ENCODE data around the gene RAB11FIP5.
"Not testable (repeated sequence)": the region's sequence is repeated elsewhere in the genome, so short reads cannot be mapped to it uniquely, and the experiment has no call there.

The RAB11FIP5 gene

DNA sequence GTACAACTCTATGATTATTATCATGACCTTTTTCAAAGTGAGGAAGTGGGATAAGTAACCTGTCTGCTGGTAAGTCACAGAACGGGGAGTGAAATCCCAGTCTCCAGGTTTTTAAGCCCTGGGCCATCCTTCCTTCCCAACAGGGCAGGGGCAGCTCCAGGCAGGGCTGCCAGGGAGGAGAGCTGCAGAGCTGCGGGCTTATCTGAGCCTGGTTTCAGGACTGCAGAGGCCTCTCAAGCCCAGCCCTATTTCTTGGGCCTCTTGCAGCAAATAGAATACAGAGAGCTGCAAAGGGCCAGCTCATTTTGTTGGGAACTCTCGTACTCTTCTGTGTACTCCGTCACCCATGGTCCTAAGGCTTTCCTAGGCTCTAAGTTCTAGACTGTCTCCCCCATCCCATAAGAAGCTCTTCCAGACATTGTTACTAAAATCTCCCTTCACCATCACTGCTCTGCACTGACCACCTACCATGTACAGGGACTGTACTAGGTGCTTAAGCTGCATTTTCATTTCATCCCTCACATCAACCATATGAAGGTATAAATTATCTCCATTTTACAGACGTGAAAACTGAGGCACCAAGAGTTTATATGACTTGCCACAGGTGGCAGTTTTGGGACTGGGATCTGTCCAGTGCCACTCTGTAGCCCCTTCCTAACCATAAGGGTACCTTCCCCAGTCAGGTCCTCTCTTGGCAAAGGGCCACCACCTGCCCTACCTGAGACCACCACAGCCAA is 3.1 kb downstream of the RAB11FIP5 start:
- DNase-seq: no peak

DNA sequence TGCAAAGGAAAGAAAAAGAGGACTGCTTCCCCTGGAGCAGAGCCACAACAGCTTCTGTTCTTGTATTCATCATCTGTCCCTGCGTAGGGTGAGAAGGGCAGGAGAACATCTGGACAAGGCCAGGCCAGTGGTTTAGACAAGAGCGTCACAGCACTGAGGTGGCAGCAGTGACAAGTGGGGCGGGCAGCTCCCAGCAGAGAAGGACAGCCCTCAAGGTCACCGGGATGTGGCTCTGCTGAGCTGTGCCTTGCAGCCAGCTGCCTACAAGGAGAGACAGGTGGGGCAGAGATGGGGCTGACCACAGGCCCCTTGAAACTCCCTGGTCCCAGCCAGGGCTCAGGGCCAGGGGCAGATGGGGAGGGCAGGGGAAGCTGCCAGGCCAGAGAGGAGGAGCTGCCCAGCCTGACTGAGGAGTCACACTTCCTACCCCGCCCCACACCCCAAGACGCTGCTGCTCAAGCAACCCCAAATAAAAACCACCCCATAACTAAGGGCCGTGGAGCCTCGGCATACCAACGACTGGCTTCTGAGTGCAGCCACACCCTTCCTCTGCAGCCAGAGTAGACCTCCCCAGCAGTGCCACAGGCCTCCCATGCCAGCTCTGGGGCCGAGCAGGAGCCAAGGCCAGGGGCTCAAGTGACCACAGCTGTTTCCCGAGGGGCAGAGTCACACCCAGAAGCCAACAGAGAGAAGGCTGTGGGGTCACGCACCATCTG is 5.4 kb downstream of the RAB11FIP5 start:
- peak; percentile 16 for DNase-seq

DNA sequence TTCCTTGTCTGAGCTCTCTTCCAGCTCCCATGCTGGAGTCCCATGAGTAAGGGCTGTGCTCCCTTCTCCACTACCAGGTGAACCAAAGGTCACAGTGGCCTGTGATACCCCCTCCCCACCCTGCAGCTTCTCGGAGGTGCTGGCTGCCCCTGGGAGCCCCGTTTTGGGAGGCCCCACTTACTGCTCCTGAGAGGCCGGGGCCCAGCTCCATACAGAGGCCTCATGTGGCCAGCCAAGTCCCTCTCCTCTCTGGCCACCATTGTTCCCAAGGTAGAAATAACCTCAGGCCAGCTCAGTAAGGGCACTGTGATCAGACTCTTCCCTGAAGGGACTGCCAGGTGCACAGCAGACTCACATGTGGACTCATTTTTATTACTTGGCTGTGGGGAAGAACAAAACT is 6.0 kb downstream of the RAB11FIP5 start:
- no peak for DNase-seq

DNA sequence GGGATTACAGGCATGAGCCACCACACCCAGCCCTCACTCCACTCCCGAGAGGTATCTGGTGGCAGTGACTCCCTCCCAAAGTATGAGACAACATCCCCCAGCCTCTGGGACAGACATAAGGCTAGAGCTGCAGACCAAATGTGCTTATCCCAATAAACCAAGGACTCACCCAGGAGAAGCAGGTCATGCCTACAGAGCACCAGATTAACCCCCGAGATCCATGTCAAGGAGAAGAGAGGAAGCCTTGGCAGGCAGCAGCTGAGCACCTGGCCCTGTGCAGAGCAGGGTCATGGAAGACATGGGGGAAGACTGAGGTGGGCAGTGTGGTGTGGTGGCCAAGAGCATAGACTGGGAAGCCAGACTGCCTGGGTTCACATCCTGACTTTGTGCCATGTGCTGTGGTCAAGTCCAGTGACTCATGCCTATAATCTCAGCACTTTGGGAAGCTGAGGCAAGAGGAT is 7.2 kb downstream of the RAB11FIP5 start:
- DNase-seq: no peak

DNA sequence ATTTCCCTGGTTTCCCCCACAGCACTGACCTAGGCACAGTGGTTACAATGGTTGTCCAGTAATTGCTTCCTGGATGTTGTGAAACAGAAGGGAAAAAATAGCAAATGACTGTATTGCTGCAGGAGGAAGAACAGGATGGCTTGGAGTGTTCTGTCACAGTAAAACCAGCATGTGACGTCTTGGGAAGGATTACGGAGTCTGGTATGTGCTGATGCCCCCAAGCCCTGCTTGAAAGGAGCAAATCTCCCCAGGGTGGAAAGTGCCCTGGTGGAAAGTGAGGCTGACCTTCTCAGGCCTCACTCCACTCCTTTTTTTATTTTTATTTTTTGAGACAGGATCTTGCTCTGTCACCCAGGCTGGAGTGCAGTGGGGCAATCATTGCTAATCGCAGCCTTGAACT is 7.8 kb downstream of the RAB11FIP5 start:
- DNase-seq: no peak

DNA sequence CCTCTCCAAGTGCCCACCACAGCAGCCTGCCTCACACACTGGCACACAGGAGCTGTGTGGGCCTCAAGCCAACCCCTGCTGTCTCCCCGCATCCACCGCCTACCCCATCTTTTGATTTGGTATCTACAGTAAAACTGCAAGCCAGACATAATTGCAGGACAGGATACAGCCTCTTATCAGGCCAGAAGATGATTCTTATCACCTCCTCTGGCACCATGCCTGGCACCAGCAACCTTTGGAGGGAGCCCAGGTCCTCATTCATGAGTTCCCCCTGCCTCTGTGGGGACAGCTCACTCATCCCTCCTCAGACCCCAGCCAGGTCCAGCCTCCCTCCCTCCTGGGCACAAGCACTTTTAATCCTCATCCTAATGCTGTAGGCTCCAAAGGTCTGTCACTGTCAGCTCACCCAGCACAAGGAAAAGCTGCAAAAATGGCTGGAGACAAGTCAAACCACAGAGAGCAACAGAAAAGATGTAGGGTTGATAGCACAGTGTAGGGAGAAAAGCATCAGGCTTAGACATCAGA is 9.7 kb downstream of the RAB11FIP5 start:
- no peak for DNase-seq

DNA sequence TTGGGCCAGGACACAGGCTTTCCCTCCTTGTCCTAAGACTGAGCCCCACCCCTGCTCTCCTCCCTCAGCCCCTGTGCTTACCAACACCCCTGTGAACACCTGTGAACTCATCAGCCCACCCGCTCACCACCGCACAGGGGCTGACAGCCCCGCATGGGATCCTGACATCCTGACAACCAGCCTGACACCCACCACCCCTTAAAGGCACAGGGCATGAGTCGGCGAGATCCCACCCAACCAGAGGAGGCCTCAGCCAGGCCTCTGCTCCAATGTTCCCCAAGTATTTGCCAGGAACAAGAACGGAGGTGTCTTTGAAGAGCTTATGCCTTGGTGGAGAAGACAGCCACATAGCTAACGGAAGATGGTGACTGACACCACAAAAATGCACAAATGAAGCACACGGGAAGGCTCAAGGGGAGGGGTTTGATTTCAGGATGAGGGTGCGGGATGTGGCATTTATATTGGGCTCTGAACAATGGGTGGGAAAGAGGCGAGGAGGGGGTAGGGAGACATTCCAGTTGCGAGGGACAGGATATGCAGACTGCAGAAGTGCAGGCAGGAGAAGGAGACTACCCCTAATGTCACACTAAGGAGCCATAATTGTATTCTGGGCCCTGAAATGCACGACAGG is 11.0 kb downstream of the RAB11FIP5 start:
- no peak for DNase-seq

DNA sequence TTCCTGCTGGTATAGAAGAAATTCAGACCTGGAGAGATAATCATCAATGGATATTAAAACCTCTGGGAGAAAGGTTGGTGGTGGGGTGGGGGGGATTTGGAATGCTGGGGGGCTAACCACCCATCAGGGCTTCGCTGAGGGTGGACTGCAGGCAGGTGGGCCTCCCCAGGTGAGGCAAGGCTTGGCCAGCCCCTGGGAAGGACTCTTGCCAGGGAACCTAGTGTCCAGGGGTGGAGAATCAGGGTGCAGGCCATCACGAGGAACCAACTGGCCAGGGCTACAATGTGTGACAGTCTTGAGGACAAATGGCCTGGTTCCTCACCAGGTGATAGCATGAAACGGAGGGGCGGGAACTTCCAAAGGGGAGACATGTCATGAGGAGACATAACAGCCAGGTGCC is 11.8 kb downstream of the RAB11FIP5 start:
- DNase-seq: no peak

DNA sequence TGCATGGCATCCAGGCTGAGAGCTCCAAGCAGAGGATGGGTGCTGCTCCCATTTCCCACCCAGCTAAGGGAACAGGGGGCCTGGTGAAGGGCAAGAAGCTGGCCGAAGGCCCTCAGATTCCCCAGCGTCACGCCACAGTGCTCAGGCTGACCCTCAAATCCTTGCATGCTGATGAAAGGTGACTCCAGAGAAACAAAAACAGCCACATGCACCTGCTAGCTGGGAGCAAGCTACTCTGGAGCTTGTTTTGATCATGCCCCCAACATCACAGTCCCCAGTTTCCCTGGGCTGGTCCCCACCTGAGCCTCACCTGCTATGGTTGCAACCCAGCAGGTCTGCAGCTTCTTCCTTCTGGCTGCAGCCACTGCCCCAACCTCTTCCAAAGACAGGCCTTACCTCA is 13.3 kb downstream of the RAB11FIP5 start:
- no peak for DNase-seq

DNA sequence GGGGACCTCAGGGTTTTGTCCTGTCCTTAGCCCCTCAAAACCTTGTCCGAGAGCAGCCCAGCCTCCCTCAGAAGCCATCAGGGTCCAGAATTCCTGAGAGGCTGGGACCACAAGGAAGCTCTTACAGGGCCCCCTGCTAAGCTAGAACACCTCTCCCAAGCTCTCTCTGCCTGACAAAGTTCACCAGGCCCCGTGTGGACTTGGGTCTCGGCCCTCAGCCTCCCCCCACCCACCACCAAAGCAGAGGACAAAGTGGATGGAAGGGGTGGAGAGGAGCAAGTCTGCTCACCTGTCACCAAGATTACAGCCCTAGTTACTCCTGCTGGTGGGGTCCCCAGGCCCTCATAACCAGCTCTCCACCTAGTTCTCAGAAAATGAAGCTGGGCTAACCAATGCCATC is 16.8 kb downstream of the RAB11FIP5 start:
- DNase-seq: no peak

DNA sequence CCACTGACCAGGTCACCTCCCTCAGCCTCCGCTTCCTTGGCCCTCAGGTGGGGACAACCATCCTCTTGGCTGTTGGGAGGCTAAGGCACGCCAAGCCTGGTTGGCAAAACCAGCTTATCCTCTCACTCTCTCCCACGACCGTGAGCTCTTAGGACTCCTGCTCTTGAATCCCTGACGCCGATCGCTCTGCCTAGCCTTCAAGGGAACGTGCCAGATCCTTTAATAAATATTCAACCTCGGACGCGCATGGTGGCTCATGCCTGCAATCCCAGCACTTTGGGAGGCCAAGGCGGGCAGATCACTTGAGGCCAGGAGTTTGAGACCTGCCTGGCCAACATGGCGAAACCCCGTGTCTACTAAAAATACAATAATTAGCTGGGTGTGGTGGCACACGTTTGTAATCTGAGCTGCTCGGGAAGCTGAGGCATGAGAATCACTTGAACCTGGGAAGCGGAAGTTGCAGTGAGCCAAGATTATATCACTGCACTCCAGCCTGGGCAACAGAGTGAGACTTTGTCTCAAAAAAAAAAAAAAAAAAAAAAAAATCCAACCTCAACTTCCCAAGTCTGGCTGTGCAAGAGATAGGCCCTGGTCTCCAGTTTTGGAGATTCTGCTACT is 19.0 kb downstream of the RAB11FIP5 start:
- not testable (repeated sequence) for DNase-seq

DNA sequence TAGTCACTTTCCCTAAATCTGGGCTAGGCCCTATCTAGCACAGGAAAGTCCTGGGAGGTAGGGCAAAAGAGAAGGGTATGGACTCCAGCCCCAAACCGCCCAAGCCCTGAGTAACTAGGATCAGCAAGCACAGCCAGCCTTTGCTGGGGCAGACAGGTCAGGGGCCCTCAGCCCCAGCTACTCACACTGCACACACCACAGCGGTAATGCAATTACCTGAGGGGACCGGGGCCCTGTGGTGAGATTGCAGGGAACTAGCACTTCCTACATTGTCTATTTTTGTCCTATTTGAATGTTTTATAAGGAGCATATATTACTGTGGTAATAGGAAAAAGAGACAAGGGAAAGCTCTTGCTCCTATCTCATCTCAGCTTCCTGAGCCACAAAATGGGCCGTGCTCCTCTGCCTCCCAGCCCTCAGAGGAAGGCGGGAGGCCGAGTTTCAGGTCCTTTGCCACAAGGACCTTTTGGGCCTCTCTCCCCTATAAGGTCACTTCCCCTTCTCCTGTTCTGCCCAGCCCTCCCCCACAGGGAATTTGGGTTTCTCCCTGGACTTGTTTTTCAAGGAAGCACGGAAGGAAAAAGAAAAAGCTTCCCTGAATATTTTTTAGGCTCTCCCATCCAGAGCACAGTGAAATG is 20.5 kb downstream of the RAB11FIP5 start:
- DNase-seq: no peak

DNA sequence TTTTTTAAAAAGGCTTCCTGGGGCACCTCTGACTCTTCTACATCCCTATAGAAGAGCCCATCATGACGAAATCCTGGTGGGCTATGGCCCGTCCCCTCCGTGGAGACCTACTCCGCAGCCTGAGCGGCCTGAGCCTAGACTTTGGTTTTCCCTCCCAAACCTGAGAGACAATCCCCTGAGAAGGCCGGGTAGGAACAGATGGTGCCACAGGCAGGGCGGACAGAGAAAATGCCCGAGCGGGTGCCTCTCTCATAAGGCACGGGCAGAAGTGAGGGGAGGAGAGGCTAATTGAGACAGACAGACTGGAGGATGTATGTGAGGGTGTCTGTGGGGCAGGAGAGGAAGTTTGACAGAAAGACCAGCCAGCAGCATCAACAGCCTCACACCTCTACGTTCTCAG is 21.1 kb downstream of the RAB11FIP5 start:
- DNase-seq: no peak

DNA sequence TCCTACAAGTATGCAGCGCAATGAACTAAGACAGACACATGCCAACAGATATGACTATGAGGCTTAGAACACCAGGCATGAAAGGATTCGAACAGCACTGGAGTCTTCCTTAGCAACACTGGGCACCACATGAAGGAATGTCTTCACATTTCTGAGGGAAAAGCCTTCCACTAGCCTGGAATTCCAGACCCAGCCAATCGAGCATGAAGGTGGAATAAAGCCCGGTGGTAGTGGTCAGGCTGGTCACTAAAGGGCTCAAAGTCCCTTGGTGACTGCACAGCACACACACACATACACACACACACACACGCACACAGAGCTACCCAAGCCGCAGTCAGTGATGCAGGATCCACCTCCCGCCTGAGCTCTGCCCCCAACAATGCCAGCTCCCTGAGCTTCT is 21.6 kb downstream of the RAB11FIP5 start:
- no peak for DNase-seq

DNA sequence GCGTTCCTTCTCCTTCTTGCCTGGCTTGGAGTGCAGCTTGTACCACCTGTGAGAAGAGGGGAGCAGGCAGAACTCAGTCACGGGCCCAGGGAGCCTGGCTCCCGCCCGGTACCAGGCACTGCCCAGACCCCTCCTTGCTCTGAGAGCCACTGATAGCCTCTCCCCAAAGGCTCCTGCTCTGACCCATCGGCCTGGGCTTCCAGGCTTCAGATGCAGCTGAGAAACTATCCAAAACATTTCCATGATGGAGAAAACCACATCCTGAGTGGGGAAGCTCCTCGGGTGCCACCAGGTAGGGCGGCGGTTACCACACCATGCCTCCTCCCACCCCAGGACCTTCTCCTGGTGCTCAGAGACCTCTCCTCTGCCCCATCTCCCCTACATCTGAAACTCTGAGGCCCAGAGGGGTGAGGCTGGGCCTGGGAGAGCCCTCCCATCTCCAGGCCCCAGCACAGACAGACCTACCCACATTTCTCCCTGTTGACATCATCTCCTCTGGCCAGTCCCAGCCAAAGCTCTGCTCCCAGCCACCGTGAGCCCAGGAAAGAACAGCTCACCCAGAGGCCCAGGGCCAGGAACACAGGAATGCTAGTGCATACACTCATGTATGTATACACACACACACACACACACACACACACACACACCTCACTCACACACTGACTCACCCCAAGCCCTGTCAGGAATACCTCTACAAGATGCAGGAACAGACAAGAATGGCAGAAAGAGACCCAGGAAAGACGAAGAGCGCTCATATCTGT is 23.3 kb downstream of the RAB11FIP5 start:
- DNase-seq: no peak

DNA sequence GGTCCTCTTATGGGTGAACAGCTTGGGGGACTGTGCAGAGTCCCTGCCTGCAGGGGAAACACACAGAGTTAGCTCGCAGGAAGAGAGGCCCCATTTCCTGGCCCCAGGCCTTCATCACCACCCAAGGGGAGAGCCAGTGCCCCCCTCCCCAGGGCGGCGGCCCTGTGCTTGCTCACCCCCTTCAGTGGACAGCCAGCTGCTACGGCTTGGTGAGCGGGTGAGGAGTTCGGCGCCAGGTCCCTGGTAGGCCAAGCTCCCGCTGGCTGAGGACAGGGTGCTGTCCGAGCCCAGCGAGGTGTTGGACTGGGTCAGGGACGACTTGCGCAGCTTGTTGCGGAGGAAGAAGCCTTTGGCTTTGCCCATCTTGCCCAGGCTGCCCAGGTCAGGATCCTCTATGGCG is 24.0 kb downstream of the RAB11FIP5 start:
- no peak for DNase-seq

DNA sequence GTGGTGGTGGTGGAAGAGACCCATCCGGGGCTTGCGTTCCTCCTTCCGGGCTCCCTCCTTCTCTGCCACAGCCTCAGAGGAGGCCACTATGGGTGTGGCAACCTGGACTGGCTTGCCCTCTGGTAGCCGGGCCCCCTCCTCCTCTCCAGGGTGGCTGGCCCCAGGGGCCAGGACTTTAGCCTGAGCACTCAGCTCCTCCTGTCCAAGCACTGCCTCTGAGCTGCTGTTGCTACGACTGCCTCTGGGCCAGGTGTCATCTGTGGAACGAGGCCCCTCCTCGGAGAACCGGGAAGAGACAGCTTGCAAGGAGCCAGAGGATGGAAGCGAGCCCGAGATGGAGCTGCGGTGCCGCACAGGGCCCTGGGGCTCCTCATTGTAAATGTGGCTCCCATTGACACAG is 24.5 kb downstream of the RAB11FIP5 start:
- no peak for DNase-seq

DNA sequence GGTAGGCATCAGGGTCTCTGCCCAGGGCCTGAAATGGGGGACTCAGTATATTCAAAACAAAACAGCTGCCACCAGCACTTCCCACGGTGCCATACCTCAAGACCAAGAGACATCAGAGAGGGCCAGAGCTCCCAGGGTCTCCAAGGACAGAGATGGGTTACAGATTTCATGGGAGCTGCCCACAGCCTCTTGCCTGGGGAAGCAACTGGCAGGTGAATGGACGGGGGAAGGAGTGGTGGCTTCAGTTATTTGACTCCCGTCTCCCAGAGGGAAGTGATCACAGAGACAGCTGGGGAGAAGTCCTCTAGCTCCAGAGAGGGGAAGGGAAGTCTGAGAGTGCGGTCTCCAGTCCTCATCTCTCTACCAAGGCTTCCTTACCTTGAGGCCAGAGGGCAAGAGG is 25.4 kb downstream of the RAB11FIP5 start:
- no peak for DNase-seq

DNA sequence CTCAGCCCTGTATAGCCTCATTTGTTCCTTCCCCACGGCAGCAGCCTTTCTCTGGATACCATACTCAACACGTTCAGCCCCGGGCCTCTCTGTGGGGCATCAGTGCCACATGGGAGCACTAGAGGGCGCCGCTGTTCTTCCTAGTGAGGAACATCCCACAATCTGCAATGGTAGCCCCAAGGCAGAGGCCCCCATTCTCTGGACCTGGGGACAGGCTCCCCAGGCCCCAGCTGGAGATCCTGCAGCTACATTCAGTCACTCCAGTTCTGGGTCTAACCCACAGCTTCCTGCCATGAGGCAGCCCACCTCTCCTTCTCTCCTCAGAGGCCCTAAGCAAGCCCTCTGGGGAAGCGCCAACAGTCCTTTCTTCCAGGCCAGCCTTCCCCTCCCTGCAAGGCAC is 27.1 kb downstream of the RAB11FIP5 start:
- DNase-seq: peak; percentile 85

DNA sequence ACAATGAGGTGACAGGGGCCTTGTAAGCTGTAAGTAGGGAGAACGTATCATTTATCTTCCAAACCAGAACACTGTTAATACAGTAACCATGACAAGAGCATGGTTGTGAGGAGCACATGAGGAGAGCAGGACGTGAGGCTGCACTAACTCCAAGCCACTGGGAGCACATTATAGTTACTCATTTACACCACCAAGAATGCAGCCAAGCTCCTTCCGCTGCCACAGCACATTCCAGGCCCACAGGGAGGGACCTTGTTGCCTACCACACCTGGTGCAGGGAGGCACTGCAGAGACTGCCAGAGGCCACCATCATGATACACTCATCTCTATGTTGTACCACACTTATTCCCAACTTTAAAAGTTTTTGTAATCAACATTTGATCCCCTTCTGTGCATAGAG is 27.8 kb downstream of the RAB11FIP5 start:
- no peak for DNase-seq

DNA sequence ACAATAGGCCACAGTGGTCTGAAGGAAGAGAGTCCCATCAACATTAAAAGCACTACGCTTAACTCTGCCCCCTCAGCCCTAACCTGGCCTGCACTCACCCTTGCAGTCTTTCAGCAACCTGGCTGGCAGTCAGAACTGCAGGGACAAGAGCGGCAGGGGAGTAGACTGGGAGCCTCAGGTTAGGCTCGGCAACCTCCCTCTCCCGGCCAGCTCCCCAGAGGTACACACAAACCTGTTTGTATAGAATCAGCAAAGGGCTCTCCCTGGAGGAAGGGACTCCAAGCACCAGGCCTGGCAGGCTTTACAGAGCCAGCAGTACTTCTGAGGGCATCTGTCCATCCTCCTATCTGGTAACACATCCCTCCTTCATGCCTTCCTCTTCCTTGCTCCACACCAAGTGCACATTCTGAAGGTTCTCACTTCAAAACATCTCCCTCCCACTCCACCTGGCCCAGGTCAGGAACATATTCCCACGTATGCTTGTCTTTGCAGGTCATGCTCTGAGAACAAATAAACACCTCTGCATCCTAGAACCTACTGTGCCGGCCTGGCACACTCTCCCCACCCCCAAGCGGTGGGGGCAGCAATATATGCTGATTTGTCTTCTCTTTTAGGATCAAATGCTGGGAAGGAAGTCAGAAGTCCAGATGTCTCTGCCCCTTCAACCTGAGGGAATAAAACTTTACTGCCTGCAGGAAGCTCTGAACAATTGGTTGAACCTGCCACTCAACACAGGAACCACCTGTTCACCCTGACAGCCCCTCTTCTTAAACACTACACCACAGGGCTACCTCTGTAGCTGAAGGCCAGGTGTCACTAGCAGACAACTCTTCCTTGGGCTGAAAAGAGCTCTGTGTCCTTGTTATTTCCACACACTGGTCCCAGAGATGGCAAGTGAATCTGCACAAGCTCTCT is 28.6 kb downstream of the RAB11FIP5 start:
- no peak for DNase-seq
